ENCODE results near the gene HIPK2.

DNA sequence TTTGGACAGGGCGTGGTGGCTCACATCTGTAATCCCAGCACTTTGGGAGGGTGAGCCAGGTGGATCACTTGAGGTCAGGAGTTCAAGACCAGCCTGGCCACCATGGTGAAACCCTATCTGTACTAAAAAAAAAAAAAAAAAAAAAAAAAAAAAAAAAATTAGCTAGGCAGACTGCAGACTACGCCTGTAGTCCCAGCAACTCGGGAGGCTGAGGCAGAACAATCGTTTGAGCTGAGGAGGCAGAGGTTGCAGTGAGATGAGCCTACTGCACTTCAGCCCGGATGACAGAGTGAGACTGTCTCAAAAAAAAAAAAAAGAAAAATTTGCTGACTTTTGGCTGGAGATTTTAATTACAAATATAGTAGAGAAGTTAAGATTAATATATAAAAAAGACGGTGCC lies 104.0 kb downstream of the HIPK2 start:
- TF ChIP-seq, protein P1, sequence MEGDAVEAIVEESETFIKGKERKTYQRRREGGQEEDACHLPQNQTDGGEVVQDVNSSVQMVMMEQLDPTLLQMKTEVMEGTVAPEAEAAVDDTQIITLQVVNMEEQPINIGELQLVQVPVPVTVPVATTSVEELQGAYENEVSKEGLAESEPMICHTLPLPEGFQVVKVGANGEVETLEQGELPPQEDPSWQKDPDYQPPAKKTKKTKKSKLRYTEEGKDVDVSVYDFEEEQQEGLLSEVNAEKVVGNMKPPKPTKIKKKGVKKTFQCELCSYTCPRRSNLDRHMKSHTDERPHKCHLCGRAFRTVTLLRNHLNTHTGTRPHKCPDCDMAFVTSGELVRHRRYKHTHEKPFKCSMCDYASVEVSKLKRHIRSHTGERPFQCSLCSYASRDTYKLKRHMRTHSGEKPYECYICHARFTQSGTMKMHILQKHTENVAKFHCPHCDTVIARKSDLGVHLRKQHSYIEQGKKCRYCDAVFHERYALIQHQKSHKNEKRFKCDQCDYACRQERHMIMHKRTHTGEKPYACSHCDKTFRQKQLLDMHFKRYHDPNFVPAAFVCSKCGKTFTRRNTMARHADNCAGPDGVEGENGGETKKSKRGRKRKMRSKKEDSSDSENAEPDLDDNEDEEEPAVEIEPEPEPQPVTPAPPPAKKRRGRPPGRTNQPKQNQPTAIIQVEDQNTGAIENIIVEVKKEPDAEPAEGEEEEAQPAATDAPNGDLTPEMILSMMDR (IDR thresholded peaks at IDR 0.05; ENCODE audit: low read length) = no peak
- no peak for TF ChIP-seq EZH2 (IDR thresholded peaks at IDR 0.05; ENCODE audit: borderline replicate concordance, low read length)

All from OCI-LY1 (cell line).